ENCODE data around the gene ZBTB16. TPM values are rescaled to one million over a fixed set of nuclear protein-coding genes. Genes with fewer than 3 reads are reported as not detected.

ZBTB16 gene
- total RNA-seq, 2 experiments from 2014 or later = 3.0 to 4.6 TPM

DNA sequence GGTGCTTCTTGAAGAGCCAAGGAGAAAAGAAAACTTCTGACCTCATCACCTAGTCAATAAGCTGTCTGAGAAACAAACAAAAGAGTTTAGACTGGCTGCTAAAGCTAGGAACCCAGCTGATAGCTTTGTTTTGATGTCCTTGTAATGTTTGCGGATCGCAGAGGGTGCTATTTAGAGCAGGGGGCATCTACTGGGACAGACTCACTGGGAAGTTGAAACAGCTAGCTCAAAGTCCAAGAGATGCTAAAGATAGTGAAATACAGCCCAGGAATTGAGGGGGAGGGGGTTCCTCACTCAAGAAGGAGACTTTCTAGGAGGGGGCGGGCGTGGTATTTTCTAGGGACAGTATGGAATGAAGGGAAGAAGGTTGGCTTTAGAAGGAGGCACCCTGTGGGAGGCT lies 18.9 kb downstream of the ZBTB16 start:
- CTCF ChIA-PET = interaction anchor here (0.6 to 1.3 kb wide), 3 partner anchors 118 to 213 kb away, joined by 3 to 7 read pairs (median 3); no protein-coding TSS in a partner anchor
- H3K27ac Mint-ChIP-seq = no peak overlapping the region
- intact Hi-C loops (cut with DNase I, micrococcal nuclease) = no loop called here

GRCh38 chr11:114079511-114080065 lies 20.1 kb downstream of the ZBTB16 start:
- no peaks in the 10 kb centered on the region for H3K9me3 Mint-ChIP-seq (ENCODE audit: low read depth)
- no peak for DNase-seq
- H3K27me3 Mint-ChIP-seq = peaks cover 2% of the 10 kb centered on the region
- ATAC-seq = no peak
- CTCF ChIA-PET = no interaction called here
- no peak overlapping the region for H3K4me3 Mint-ChIP-seq
- H3K4me1 Mint-ChIP-seq = peaks cover 46% of the 10 kb centered on the region
- intact Hi-C loops (cut with DNase I, micrococcal nuclease) = no loop called here
- no peaks in the 10 kb centered on the region for H3K36me3 Mint-ChIP-seq (ENCODE audit: low read depth)
- no peak overlapping the region for H3K27ac Mint-ChIP-seq
- POLR2A ChIA-PET = no interaction called here

More for the DNA sequence above, 18.9 kb downstream of the ZBTB16 start:
- no peak for DNase-seq
- Mint-ChIP-seq H3K27me3 (no peaks in the 10 kb centered on the region), H3K9me3 (ENCODE audit: low read depth) (no peaks in the 10 kb centered on the region), H3K4me3 (no peak overlapping the region), H3K36me3 (ENCODE audit: low read depth) (no peaks in the 10 kb centered on the region), H3K4me1 (peaks cover 46% of the 10 kb centered on the region)
- POLR2A ChIA-PET = interaction anchor here (0.7 kb wide), 2 partner anchors 14 to 83 kb away, joined by 3 to 4 read pairs; no protein-coding TSS in a partner anchor
- ATAC-seq = no peak

GRCh38 chr11:114080219-114080618 lies 20.7 kb downstream of the ZBTB16 start:
- CTCF ChIA-PET = no interaction called here

DNA sequence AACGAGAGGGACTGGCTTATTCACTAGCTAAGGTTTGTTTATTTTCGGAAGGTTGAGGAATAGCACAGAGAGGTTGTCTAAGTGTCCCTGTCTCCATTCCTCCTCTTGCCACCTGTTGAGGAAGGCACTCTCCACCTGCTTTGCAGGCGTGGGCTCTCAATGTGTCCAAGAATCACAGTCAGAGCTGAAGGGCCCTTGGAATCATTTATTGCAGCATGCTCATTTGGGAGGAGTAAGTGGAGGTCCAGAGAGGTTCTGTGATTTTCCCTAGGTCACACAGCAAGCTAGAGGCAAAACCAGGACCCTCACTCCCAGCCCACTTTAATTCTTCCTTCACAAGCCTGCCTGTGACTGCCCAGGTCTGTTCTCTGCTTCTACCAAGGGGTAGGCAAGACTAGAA lies 21.3 kb downstream of the ZBTB16 start:
- Mint-ChIP-seq H3K9me3 (ENCODE audit: low read depth) (no peaks in the 10 kb centered on the region), H3K27ac (no peak overlapping the region), H3K36me3 (ENCODE audit: low read depth) (no peaks in the 10 kb centered on the region), H3K4me1 (peaks cover 44% of the 10 kb centered on the region), H3K27me3 (peaks cover 2% of the 10 kb centered on the region), H3K4me3 (no peak overlapping the region)
- DNase-seq (no peak), ATAC-seq (no peak)
- intact Hi-C loops (cut with DNase I, micrococcal nuclease) = no loop called here
- ChIA-PET CTCF (interaction anchor here (1.3 kb wide), 1 partner anchor 29 kb away, joined by 3 read pairs; no protein-coding TSS in a partner anchor), POLR2A (no interaction called here)

More at GRCh38 chr11:114080219-114080618, 20.7 kb downstream of the ZBTB16 start:
- peaks cover 2% of the 10 kb centered on the region for H3K27me3 Mint-ChIP-seq
- intact Hi-C loops (cut with DNase I, micrococcal nuclease) = no loop called here
- H3K4me1 Mint-ChIP-seq = peaks cover 46% of the 10 kb centered on the region
- H3K36me3 Mint-ChIP-seq (ENCODE audit: low read depth) = no peaks in the 10 kb centered on the region
- no peak overlapping the region for H3K4me3 Mint-ChIP-seq
- POLR2A ChIA-PET = no interaction called here
- peak; percentile 42 for ATAC-seq
- H3K27ac Mint-ChIP-seq = peak overlapping the region; percentile 52
- H3K9me3 Mint-ChIP-seq (ENCODE audit: low read depth) = no peaks in the 10 kb centered on the region
- DNase-seq = no peak

DNA sequence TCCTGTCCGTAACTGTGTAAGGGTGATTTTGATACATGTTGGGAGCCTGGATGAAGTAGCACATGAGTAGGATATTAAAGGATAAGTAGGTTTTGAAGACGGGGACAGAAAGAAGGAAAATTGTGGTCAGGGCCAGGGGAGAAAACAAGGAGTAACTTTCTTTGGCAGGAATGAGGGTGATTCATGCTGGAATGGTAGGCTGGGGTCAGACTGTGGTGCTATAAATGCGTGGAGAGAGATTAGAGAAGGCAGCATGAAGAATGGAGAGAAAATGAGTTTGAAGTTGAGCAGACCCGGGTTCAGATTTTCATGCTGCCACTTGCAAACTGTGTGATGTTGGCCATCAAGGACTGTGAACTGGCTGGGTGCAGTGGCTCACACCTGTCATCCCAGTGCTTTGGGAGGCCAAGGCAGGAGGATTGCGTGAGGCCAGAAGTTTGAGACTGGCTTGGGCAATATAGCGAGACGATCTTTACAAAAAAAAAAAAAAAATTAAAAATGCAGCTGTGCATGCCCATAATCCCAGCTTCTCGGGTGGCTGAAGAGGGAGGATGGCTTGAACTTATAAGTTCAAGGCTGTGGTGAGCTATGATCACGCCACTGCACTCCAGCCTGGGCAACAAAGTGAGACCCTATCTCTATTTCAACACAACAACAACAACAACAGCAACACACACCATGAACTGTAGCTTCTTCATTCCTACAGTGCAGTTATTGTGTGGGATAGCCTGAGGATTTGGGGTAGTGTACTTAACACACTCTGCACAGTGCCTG lies 22.3 kb downstream of the ZBTB16 start:
- H3K4me1 Mint-ChIP-seq = peaks cover 39% of the 10 kb centered on the region
- no peak overlapping the region for H3K27ac Mint-ChIP-seq
- DNase-seq (no peak), ATAC-seq (no peak)
- H3K27me3 Mint-ChIP-seq = peaks cover 2% of the 10 kb centered on the region
- H3K9me3 Mint-ChIP-seq (ENCODE audit: low read depth) = no peaks in the 10 kb centered on the region
- ChIA-PET POLR2A (interaction anchor here (0.6 kb wide), 1 partner anchor 179 kb away, joined by 7 read pairs; no protein-coding TSS in a partner anchor), CTCF (interaction anchor here (0.5 to 1.9 kb wide), 3 partner anchors 26 to 179 kb away, joined by 3 to 5 read pairs (median 3); no protein-coding TSS in a partner anchor)
- H3K4me3 Mint-ChIP-seq = no peak overlapping the region
- H3K36me3 Mint-ChIP-seq (ENCODE audit: low read depth) = no peaks in the 10 kb centered on the region
- intact Hi-C loops (cut with DNase I, micrococcal nuclease) = no loop called here

DNA sequence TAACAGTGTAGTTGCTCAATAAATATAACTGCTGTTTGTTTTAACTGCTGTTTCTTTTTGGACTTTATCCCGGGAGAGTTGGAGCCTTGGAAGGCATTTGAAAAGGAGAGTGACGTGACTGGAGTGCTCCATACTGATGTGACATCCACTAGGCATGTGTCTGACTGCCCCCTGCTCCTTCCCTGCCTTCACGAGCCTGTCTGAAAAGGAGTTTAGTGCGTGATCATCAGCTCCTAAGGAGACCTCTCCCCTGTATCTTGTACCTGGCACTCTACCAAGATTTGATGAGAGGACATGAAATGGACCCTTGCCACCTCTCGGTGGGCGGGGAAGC lies 22.9 kb downstream of the ZBTB16 start:
- Mint-ChIP-seq H3K27me3 (peaks cover 2% of the 10 kb centered on the region), H3K9me3 (ENCODE audit: low read depth) (no peaks in the 10 kb centered on the region), H3K4me1 (peaks cover 40% of the 10 kb centered on the region), H3K4me3 (no peak overlapping the region), H3K27ac (no peak overlapping the region), H3K36me3 (ENCODE audit: low read depth) (no peaks in the 10 kb centered on the region)
- ATAC-seq (no peak), DNase-seq (no peak)
- CTCF ChIA-PET = interaction anchor here (1.1 to 1.9 kb wide), 3 partner anchors 14 to 178 kb away, joined by 3 to 5 read pairs (median 3); no protein-coding TSS in a partner anchor
- POLR2A ChIA-PET = interaction anchor here (0.6 kb wide), 1 partner anchor 179 kb away, joined by 7 read pairs; no protein-coding TSS in a partner anchor
- intact Hi-C loops (cut with DNase I, micrococcal nuclease) = no loop called here

- intact Hi-C loops (cut with DNase I, micrococcal nuclease) = no loop called here
- ChIA-PET CTCF (interaction anchor here (1.1 to 1.9 kb wide), 2 partner anchors 13 to 178 kb away, joined by 3 to 5 read pairs; no protein-coding TSS in a partner anchor), POLR2A (interaction anchor here (0.6 kb wide), 1 partner anchor 131 kb away, joined by 7 read pairs; no protein-coding TSS in a partner anchor)
- H3K9me3 Mint-ChIP-seq (ENCODE audit: low read depth) = no peaks in the 10 kb centered on the region
- peaks cover 38% of the 10 kb centered on the region for H3K4me1 Mint-ChIP-seq
- no peaks in the 10 kb centered on the region for H3K36me3 Mint-ChIP-seq (ENCODE audit: low read depth)
- peaks cover 2% of the 10 kb centered on the region for H3K27me3 Mint-ChIP-seq
- no peak for ATAC-seq
- H3K27ac Mint-ChIP-seq = no peak overlapping the region
- DNase-seq = no peak
- no peak overlapping the region for H3K4me3 Mint-ChIP-seq
These were observed 23.3 kb downstream of the ZBTB16 start for GRCh38 chr11:114082767-114083181.

GRCh38 chr11:114083391-114084252 lies 24.1 kb downstream of the ZBTB16 start:
- Mint-ChIP-seq H3K27ac (no peak overlapping the region), H3K4me1 (peaks cover 30% of the 10 kb centered on the region), H3K9me3 (ENCODE audit: low read depth) (no peaks in the 10 kb centered on the region), H3K36me3 (ENCODE audit: low read depth) (no peaks in the 10 kb centered on the region), H3K4me3 (no peak overlapping the region), H3K27me3 (peaks cover 2% of the 10 kb centered on the region)
- intact Hi-C loops (cut with DNase I, micrococcal nuclease) = no loop called here
- DNase-seq (no peak), ATAC-seq (no peak)
- CTCF ChIA-PET = interaction anchor here (0.5 to 1.1 kb wide), 2 partner anchors 12 to 109 kb away, joined by 3 read pairs; no protein-coding TSS in a partner anchor
- POLR2A ChIA-PET = interaction anchor here (0.6 kb wide), 2 partner anchors 39 to 131 kb away, joined by 3 to 7 read pairs; no protein-coding TSS in a partner anchor

DNA sequence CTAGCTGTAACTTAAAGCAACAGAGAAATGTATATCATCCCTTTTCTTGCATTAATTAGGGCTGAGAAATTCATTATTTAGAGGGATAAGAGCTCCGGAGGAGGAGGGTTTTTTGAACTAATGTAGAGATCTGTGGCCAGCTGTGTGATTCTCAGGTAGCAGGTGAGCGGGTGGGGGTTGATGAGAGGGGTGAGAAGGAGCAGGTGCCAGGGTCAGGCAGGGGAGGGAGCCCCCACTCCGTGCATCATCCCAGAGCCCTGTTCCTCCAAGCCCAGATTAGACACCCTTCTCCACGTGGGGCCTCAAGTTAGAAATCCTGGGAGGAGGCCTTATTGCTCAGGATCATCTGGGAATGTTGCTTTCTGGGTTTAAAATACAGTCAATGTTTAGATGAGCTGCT lies 24.9 kb downstream of the ZBTB16 start:
- ChIA-PET POLR2A (no interaction called here), CTCF (no interaction called here)
- ATAC-seq (no peak), DNase-seq (no peak)
- Mint-ChIP-seq H3K27me3 (peaks cover 2% of the 10 kb centered on the region), H3K9me3 (ENCODE audit: low read depth) (no peaks in the 10 kb centered on the region), H3K4me3 (no peak overlapping the region), H3K27ac (no peak overlapping the region), H3K36me3 (ENCODE audit: low read depth) (no peaks in the 10 kb centered on the region), H3K4me1 (peaks cover 30% of the 10 kb centered on the region)
- intact Hi-C loops (cut with DNase I, micrococcal nuclease) = no loop called here

DNA sequence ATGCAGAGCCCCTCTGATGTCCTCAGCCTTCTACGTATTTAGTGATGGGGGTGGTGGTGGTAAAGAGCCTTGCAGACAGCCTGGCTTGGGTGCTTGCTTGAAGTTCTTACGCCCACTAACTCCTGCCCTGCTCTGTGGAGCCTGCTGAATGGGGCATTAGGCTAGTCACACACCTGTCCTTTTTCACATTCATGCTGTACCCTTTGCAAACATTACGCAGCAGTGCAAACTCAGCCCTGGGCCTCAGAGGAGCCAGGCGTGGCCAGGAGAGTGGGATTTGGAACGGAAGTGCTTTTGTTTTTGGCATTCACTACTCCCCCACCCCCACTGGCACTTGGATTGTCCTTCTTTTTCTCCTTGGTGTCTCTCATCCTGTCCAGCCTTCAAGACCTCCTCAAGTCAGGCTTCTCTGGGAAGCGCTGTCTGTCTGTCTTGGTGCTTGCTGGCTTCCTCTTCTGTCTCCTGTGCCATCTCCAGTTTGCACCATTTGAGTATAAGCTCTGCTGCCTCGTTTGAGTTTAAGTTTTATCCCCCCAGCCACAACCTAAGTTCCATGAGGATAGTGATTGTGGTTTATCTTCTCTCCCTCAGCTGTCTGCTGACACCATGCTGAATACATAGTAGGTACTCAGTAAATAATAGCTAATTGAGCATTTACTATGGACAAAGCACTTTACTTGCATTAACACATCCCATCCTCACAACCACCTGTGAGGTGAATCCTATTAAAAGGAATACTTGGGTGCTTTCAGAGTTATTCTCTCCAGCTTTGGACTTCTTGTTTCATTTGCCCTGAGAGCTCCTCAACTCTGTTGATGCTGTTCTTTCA lies 26.7 kb downstream of the ZBTB16 start:
- Mint-ChIP-seq H3K27ac (no peak overlapping the region), H3K4me1 (peaks cover 19% of the 10 kb centered on the region), H3K9me3 (ENCODE audit: low read depth) (no peaks in the 10 kb centered on the region), H3K4me3 (no peak overlapping the region), H3K36me3 (ENCODE audit: low read depth) (no peaks in the 10 kb centered on the region), H3K27me3 (peaks cover 2% of the 10 kb centered on the region)
- ChIA-PET CTCF (interaction anchor here (0.7 kb wide), 2 partner anchors 8 to 174 kb away, joined by 3 read pairs; no protein-coding TSS in a partner anchor), POLR2A (no interaction called here)
- ATAC-seq (no peak), DNase-seq (no peak)
- intact Hi-C loops (cut with DNase I, micrococcal nuclease) = no loop called here
